ENCODE measurements around the gene UXS1. TPM values are rescaled to one million over a fixed set of nuclear protein-coding genes. Genes with fewer than 3 reads are reported as not detected.
A peak's percentile ranks its signal among the peaks of the same experiment; 100 is the strongest.

UXS1 gene
- total RNA-seq, 1 donor from 2014 or later, result 35.6 TPM

GRCh38 chr2:106104332-106105062 is 89.6 kb downstream of the UXS1 start:
- peak in 1 of 2 donors; percentile 78 for DNase-seq (ENCODE audit: extremely low spot score in 2 of 2)
- H3K4me3 ChIP-seq, result no peak overlapping the region
- intact Hi-C loops (cut with DNase I), result loop anchor here (5.0 kb wide), 1 partner anchor 443 kb away; no protein-coding TSS in a partner anchor
- H3K9me3 ChIP-seq, result no peaks in the 10 kb centered on the region
- peak in 1 of 2 donors; percentile 12 for TF ChIP-seq POLR2AphosphoS5 (IDR thresholded peaks at IDR 0.05; ENCODE audit: insufficient read depth in 1 of 2, low read depth in 1 of 2)
- peak; percentile 77 to 93 (median 92) for TF ChIP-seq CTCF (IDR thresholded peaks at IDR 0.05)
- TF ChIP-seq POLR2A (IDR thresholded peaks at IDR 0.05), result no peak
- no peaks in the 10 kb centered on the region for H3K4me1 ChIP-seq
- H3K27me3 ChIP-seq, result no peaks in the 10 kb centered on the region
- H3K36me3 ChIP-seq, result no peaks in the 10 kb centered on the region
- no peak overlapping the region for H3K27ac ChIP-seq

- intact Hi-C loops (cut with DNase I), result no loop called here
- H3K4me1 ChIP-seq, result no peaks in the 10 kb centered on the region
- DNase-seq (ENCODE audit: extremely low spot score in 2 of 2), result no peak
- no peak overlapping the region for H3K27ac ChIP-seq
- H3K27me3 ChIP-seq, result no peaks in the 10 kb centered on the region
- H3K9me3 ChIP-seq, result no peaks in the 10 kb centered on the region
- no peak for TF ChIP-seq CTCF (IDR thresholded peaks at IDR 0.05)
- no peak for TF ChIP-seq POLR2AphosphoS5 (IDR thresholded peaks at IDR 0.05; ENCODE audit: insufficient read depth in 1 of 2, low read depth in 1 of 2)
- no peak for TF ChIP-seq POLR2A (IDR thresholded peaks at IDR 0.05)
- no peak overlapping the region for H3K4me3 ChIP-seq
- H3K36me3 ChIP-seq, result peaks cover 0 to 4% of the 10 kb centered on the region in 2 donors
Measured at GRCh38 chr2:106099691-106100090, 94.4 kb downstream of the UXS1 start.

- H3K36me3 ChIP-seq, result peaks cover 0 to 4% of the 10 kb centered on the region in 2 donors
- H3K4me1 ChIP-seq, result no peaks in the 10 kb centered on the region
- DNase-seq (ENCODE audit: extremely low spot score in 2 of 2), result no peak
- intact Hi-C loops (cut with DNase I), result no loop called here
- H3K4me3 ChIP-seq, result no peak overlapping the region
- H3K27me3 ChIP-seq, result no peaks in the 10 kb centered on the region
- no peaks in the 10 kb centered on the region for H3K9me3 ChIP-seq
- TF ChIP-seq CTCF (IDR thresholded peaks at IDR 0.05), result no peak
- TF ChIP-seq POLR2AphosphoS5 (IDR thresholded peaks at IDR 0.05; ENCODE audit: insufficient read depth in 1 of 2, low read depth in 1 of 2), result no peak
- H3K27ac ChIP-seq, result no peak overlapping the region
Measured at GRCh38 chr2:106098664-106099063, 95.4 kb downstream of the UXS1 start.

- DNase-seq (ENCODE audit: extremely low spot score in 2 of 2), result no peak
- Histone ChIP-seq H3K9me3 (no peaks in the 10 kb centered on the region), H3K4me1 (no peaks in the 10 kb centered on the region), H3K27me3 (no peaks in the 10 kb centered on the region), H3K27ac (no peak overlapping the region), H3K4me3 (no peak overlapping the region), H3K36me3 (peaks cover 0 to 4% of the 10 kb centered on the region in 2 donors)
- intact Hi-C loops (cut with DNase I), result no loop called here
- TF ChIP-seq POLR2A (IDR thresholded peaks at IDR 0.05) (no peak), POLR2AphosphoS5 (IDR thresholded peaks at IDR 0.05; ENCODE audit: insufficient read depth in 1 of 2, low read depth in 1 of 2) (no peak), CTCF (IDR thresholded peaks at IDR 0.05) (no peak)
Measured at GRCh38 chr2:106098081-106098480, 96.0 kb downstream of the UXS1 start.
